Measurements from ENCODE around the gene P4HB. TPM values are rescaled to one million over a fixed set of nuclear protein-coding genes. Genes with fewer than 3 reads are reported as not detected.

The P4HB gene
- total RNA-seq, 2 donors from 2014 or later = 509 to 2,101 TPM

GRCh38 chr17:81819708-81820107 lies 40.6 kb downstream of the P4HB start:
- 29% methylated on average over 6 of the region's 13 CpGs for WGBS
- Histone ChIP-seq H3K27me3 (replicated peaks; ENCODE audit: insufficient read depth) (no peaks in the 10 kb centered on the region), H3K36me3 (no peaks in the 10 kb centered on the region), H3K9me3 (no peaks in the 10 kb centered on the region), H3K4me1 (replicated peaks) (peaks cover 12% of the 10 kb centered on the region), H3K27ac (no peak overlapping the region), H3K4me3 (no peak overlapping the region)
- TF ChIP-seq POLR2AphosphoS5 (IDR thresholded peaks at IDR 0.05) (no peak), CTCF (IDR thresholded peaks at IDR 0.05) (no peak), POLR2A (IDR thresholded peaks at IDR 0.05) (no peak)
- DNase-seq (ENCODE audit: low spot score) = no peak
- intact Hi-C loops (cut with DNase I) = no loop called here

GRCh38 chr17:81817758-81818147 lies 42.6 kb downstream of the P4HB start:
- no peaks in the 10 kb centered on the region for H3K27me3 ChIP-seq (replicated peaks; ENCODE audit: insufficient read depth)
- TF ChIP-seq POLR2AphosphoS5 (IDR thresholded peaks at IDR 0.05) = no peak
- no peak for TF ChIP-seq CTCF (IDR thresholded peaks at IDR 0.05)
- TF ChIP-seq POLR2A (IDR thresholded peaks at IDR 0.05) = no peak
- H3K27ac ChIP-seq = no peak overlapping the region
- peaks cover 12% of the 10 kb centered on the region for H3K4me1 ChIP-seq (replicated peaks)
- H3K36me3 ChIP-seq = no peaks in the 10 kb centered on the region
- DNase-seq (ENCODE audit: low spot score) = no peak
- H3K9me3 ChIP-seq = no peaks in the 10 kb centered on the region
- no peak overlapping the region for H3K4me3 ChIP-seq
- 44% methylated on average over 7 of the region's 7 CpGs for WGBS
- intact Hi-C loops (cut with DNase I) = no loop called here

- Histone ChIP-seq H3K27me3 (replicated peaks; ENCODE audit: insufficient read depth) (no peaks in the 10 kb centered on the region), H3K4me3 (no peak overlapping the region), H3K4me1 (replicated peaks) (no peaks in the 10 kb centered on the region), H3K27ac (no peak overlapping the region), H3K36me3 (no peaks in the 10 kb centered on the region), H3K9me3 (no peaks in the 10 kb centered on the region)
- WGBS = 36% methylated on average over 2 of the region's 2 CpGs
- TF ChIP-seq CTCF (IDR thresholded peaks at IDR 0.05) = no peak
- TF ChIP-seq POLR2AphosphoS5 (IDR thresholded peaks at IDR 0.05) = no peak
- TF ChIP-seq POLR2A (IDR thresholded peaks at IDR 0.05) = no peak
- no peak for DNase-seq (ENCODE audit: low spot score)
- intact Hi-C loops (cut with DNase I) = no loop called here
Measured at GRCh38 chr17:81815646-81815986, 44.7 kb downstream of the P4HB start.

GRCh38 chr17:81814748-81815645 lies 45.3 kb downstream of the P4HB start:
- H3K4me3 ChIP-seq = no peak overlapping the region
- H3K36me3 ChIP-seq = no peaks in the 10 kb centered on the region
- TF ChIP-seq POLR2AphosphoS5 (IDR thresholded peaks at IDR 0.05) (no peak), CTCF (IDR thresholded peaks at IDR 0.05) (no peak)
- no peaks in the 10 kb centered on the region for H3K4me1 ChIP-seq (replicated peaks)
- H3K27ac ChIP-seq = no peak overlapping the region
- intact Hi-C loops (cut with DNase I) = no loop called here
- no peaks in the 10 kb centered on the region for H3K27me3 ChIP-seq (replicated peaks; ENCODE audit: insufficient read depth)
- no peak for DNase-seq (ENCODE audit: low spot score)
- WGBS = 44% methylated on average over 22 of the region's 24 CpGs
- no peaks in the 10 kb centered on the region for H3K9me3 ChIP-seq
